ENCODE results near the gene DACH2.
"Not testable (repeated sequence)": the region's sequence is repeated elsewhere in the genome, so short reads cannot be mapped to it uniquely, and the experiment has no call there.

Gene DACH2

GRCh38 chrX:86148024-86148511, at the start of gene DACH2:
TSS of gene DACH2 (plus strand) at chrX:86148451.
- no peak for DNase-seq

GRCh38 chrX:86102341-86102740, 45.9 kb upstream of the DACH2 start:
- no peak for DNase-seq

- no peak for DNase-seq
Measured at GRCh38 chrX:86103061-86103460, 45.2 kb upstream of the DACH2 start.

GRCh38 chrX:86104526-86104925, 43.7 kb upstream of the DACH2 start:
- DNase-seq = no peak

- no peak for DNase-seq
Measured at GRCh38 chrX:86121916-86122315, 26.3 kb upstream of the DACH2 start.

GRCh38 chrX:86133761-86134160, 14.5 kb upstream of the DACH2 start:
- DNase-seq = peak; percentile 2

- no peak for DNase-seq
Measured at GRCh38 chrX:86137071-86137470, 11.2 kb upstream of the DACH2 start.

- DNase-seq = no peak
Measured at GRCh38 chrX:86141786-86142185, 6.5 kb upstream of the DACH2 start.

GRCh38 chrX:86146102-86146501, 2.1 kb upstream of the DACH2 start:
- DNase-seq = no peak

- no peak for DNase-seq
Measured at GRCh38 chrX:86148594-86148993, 343 bp downstream of the DACH2 start.

GRCh38 chrX:86149119-86149518, 868 bp downstream of the DACH2 start:
- no peak for DNase-seq

- no peak for DNase-seq
Measured at GRCh38 chrX:86154553-86154952, 6.3 kb downstream of the DACH2 start.

- DNase-seq = no peak
Measured at GRCh38 chrX:86171366-86171765, 23.1 kb downstream of the DACH2 start.

GRCh38 chrX:86178906-86179305, 30.7 kb downstream of the DACH2 start:
- no peak for DNase-seq

- not testable (repeated sequence) for DNase-seq
Measured at GRCh38 chrX:86181325-86181724, 33.1 kb downstream of the DACH2 start.

- DNase-seq = no peak
Measured at GRCh38 chrX:86192827-86193226, 44.6 kb downstream of the DACH2 start.

GRCh38 chrX:86194758-86195157, 46.5 kb downstream of the DACH2 start:
- no peak for DNase-seq

- DNase-seq = no peak
Measured at GRCh38 chrX:86195343-86195742, 47.1 kb downstream of the DACH2 start.

GRCh38 chrX:86197815-86198214, 49.6 kb downstream of the DACH2 start:
- no peak for DNase-seq

- no peak for DNase-seq
Measured at GRCh38 chrX:86210772-86211171, 62.5 kb downstream of the DACH2 start.

GRCh38 chrX:86215260-86215659, 67.0 kb downstream of the DACH2 start:
- DNase-seq = no peak

GRCh38 chrX:86237482-86237881, 89.2 kb downstream of the DACH2 start:
- DNase-seq = no peak

- no peak for DNase-seq
Measured at GRCh38 chrX:86241547-86241946, 93.3 kb downstream of the DACH2 start.

GRCh38 chrX:86263526-86263925, 115.3 kb downstream of the DACH2 start:
- DNase-seq = no peak

- no peak for DNase-seq
Measured at GRCh38 chrX:86295293-86295692, 147.0 kb downstream of the DACH2 start.

GRCh38 chrX:86322913-86323312, 174.7 kb downstream of the DACH2 start:
- no peak for DNase-seq
